Fibroblast of the aortic adventitia (primary cell): ENCODE data around the gene LURAP1L. TPM values are rescaled to one million over a fixed set of nuclear protein-coding genes. Genes with fewer than 3 reads are reported as not detected.

Experiments
- DNase-seq: peaks from one replicate; pipeline ENCODE4 v3.0.0-alpha.2; 2010; ENCODE audit warnings: low read depth
- H3K4me3 ChIP-seq: 2 replicates; pipeline ENCODE4 v1.5.1; 2011; ENCODE audit warnings: low read depth, mild to moderate bottlenecking, control low read depth, low read length, moderate library complexity
- total RNA-seq: library from RNA; depleted of rRNA; stranded (reverse); fragments of >200 nt; gene quantifications from 2 replicates; pipeline ENCODE4 v1.2.3, GENCODE V29; 2012; ENCODE audit warnings: low replicate concordance
- TF ChIP-seq, protein P1 (sequence below): IDR thresholded peaks from 2 replicates; pipeline ENCODE4 v1.5.1; 2011; ENCODE audit warnings: mild to moderate bottlenecking, low read length, control low read depth, inconsistent platforms; ENCODE audit not compliant: insufficient read depth

LURAP1L gene
- total RNA-seq, 1 donor, result 47.5 TPM

DNA sequence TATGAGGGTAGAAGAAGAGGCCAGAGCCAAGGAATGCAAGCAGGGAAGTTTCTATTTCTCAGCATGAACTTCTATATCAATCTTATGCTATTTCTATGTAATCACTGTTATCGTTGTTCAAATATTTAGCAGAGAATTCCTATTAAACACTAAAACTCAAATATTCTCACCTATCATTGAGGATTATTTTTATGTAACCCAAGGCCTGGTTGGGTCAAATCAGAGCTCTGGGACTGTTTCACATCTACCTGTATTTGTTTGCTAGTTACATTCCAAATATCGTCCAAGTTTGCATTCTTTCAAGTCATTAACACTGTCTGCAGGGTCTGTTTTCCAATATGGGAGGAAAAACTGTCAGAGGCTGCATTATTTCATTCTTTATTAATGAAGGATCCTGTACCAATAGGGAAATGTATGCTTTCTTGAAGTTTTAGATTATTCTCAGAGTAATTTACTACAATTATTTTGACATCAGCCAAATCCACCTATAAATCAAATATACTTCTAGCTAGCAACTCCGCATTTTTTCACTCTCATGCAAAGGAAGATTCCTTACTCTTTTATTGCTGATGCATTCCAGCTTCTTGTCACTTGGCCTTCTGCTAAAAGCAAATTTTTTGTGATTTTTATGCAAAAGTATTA is 52.2 kb downstream of the LURAP1L start:
- no peak for DNase-seq
- H3K4me3 ChIP-seq, result no peak overlapping the region
- TF ChIP-seq, protein P1, sequence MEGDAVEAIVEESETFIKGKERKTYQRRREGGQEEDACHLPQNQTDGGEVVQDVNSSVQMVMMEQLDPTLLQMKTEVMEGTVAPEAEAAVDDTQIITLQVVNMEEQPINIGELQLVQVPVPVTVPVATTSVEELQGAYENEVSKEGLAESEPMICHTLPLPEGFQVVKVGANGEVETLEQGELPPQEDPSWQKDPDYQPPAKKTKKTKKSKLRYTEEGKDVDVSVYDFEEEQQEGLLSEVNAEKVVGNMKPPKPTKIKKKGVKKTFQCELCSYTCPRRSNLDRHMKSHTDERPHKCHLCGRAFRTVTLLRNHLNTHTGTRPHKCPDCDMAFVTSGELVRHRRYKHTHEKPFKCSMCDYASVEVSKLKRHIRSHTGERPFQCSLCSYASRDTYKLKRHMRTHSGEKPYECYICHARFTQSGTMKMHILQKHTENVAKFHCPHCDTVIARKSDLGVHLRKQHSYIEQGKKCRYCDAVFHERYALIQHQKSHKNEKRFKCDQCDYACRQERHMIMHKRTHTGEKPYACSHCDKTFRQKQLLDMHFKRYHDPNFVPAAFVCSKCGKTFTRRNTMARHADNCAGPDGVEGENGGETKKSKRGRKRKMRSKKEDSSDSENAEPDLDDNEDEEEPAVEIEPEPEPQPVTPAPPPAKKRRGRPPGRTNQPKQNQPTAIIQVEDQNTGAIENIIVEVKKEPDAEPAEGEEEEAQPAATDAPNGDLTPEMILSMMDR, result no peak

GRCh38 chr9:12833701-12834100 is 58.9 kb downstream of the LURAP1L start:
- TF ChIP-seq, protein P1, result no peak
- no peak for DNase-seq
- no peak overlapping the region for H3K4me3 ChIP-seq

- H3K4me3 ChIP-seq, result no peak overlapping the region
- peak; percentile 56 for DNase-seq
- TF ChIP-seq, protein P1, result no peak
These were observed 63.7 kb downstream of the LURAP1L start for GRCh38 chr9:12838546-12838945.

DNA sequence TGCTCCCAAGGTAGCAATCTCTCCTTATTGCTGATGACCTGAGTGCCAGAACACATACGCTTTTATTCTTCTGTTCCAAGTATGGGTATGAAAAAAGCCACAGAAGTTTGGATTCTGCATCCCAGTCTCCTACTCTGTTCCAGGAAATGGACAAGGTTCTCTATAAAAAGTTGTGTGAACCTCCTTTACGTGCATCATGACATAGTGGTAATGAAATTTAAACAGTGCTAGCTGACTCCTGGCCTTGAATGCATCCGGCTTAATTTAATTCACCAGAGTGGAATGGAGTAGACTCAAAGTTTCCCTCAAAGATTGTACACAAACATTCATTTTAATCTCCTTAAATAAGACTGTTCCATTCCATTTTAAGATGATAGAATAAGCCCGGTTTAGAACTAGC is 68.9 kb downstream of the LURAP1L start:
- H3K4me3 ChIP-seq, result no peak overlapping the region
- TF ChIP-seq, protein P1, result no peak
- no peak for DNase-seq

- peak; percentile 39 for DNase-seq
- H3K4me3 ChIP-seq, result no peak overlapping the region
These were observed 71.2 kb downstream of the LURAP1L start for GRCh38 chr9:12846035-12846434.

DNA sequence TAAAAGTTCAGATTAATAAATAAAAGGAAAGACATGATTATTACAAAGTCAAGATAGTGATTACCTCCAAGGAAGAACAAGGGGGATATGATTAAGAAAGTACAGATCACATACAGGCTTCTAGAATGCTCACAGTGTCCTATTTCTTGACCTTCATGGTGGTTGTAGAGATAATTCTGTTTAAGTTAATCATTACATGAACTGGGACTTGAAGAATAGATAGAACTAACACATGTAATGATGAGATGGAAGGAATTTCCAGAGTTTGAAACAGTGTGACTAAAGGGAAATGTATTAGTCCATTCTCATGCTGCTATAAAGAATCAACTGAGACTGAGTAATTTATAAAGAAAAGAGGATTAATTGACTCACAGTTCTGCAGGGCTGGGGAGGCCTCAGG is 72.7 kb downstream of the LURAP1L start:
- TF ChIP-seq, protein P1, result no peak
- no peak overlapping the region for H3K4me3 ChIP-seq
- no peak for DNase-seq

More at GRCh38 chr9:12846035-12846434, 71.2 kb downstream of the LURAP1L start:
- TF ChIP-seq, protein P1, result no peak
